Osteocyte (in vitro differentiated cells): ENCODE data around the gene DUS4L. TPM values are rescaled to one million over a fixed set of nuclear protein-coding genes. Genes with fewer than 3 reads are reported as not detected.

Experiments
- DNase-seq: peaks from one replicate; pipeline ENCODE4 v3.0.0; 2021; ENCODE audit warnings: mixed read lengths; ENCODE audit not compliant: unreplicated experiment; ENCODE audit errors: extremely low spot score
- H3K27ac Mint-ChIP-seq: one replicate; pipeline ENCODE4 v1.8.0; 2021; ENCODE audit warnings: mild to moderate bottlenecking, mixed read lengths; ENCODE audit not compliant: unreplicated experiment
- H3K27me3 Mint-ChIP-seq: one replicate; pipeline ENCODE4 v1.8.0; 2021; ENCODE audit warnings: mixed read lengths; ENCODE audit not compliant: unreplicated experiment
- H3K36me3 Mint-ChIP-seq: one replicate; pipeline ENCODE4 v1.8.0; 2021; ENCODE audit warnings: mixed read lengths; ENCODE audit not compliant: unreplicated experiment
- H3K4me1 Mint-ChIP-seq: one replicate; pipeline ENCODE4 v1.8.0; 2021; ENCODE audit warnings: mixed read lengths; ENCODE audit not compliant: unreplicated experiment
- H3K4me3 Mint-ChIP-seq: one replicate; pipeline ENCODE4 v1.8.0; 2021; ENCODE audit warnings: mild to moderate bottlenecking, moderate library complexity, mixed read lengths; ENCODE audit not compliant: unreplicated experiment
- H3K9me3 Mint-ChIP-seq: one replicate; pipeline ENCODE4 v1.8.0; 2021; ENCODE audit warnings: mixed read lengths; ENCODE audit not compliant: unreplicated experiment
- CTCF ChIP-seq: fragments of 200-600 bp; sonication (generic); IDR thresholded peaks from 2 replicates; pipeline ENCODE4 v1.5.0; 2021; ENCODE audit warnings: antibody characterized with exemption, mild to moderate bottlenecking, moderate library complexity
- long read RNA-seq: library from polyadenylated mRNA; unstranded; transcript quantifications from one replicate; pipeline ENCODE4 v2.0.0, GENCODE V29; 2021
- total RNA-seq: library from RNA; stranded (reverse); gene quantifications from 2 replicates; pipeline ENCODE4 v1.2.1, GENCODE V29; 2021

DUS4L gene
- 7.9 and 9.1 TPM in 2 replicates for total RNA-seq
- long read RNA-seq, transcript DUS4L-201 (8 exons, 2,220 nt) = major isoform, 5 of 54 reads
- long read RNA-seq, partial matches to known transcripts = 13 of 54 reads
- long read RNA-seq, other reads (novel, unspliced or antisense) = 36 of 54 reads

GRCh38 chr7:107563775-107564552 lies at the start of gene DUS4L, which contains the start of gene COG5:
TSS of gene DUS4L (plus strand) at chr7:107563971. CDS start at chr7:107567071, 3,100 bp downstream.
TSS of gene COG5 (minus strand) at chr7:107563920. CDS start at chr7:107563896, 24 bp downstream.
- peaks cover 38% of the 10 kb centered on the region for H3K4me1 Mint-ChIP-seq
- no peak for TF ChIP-seq CTCF
- H3K36me3 Mint-ChIP-seq = peaks cover 5% of the 10 kb centered on the region
- no peaks in the 10 kb centered on the region for H3K27me3 Mint-ChIP-seq
- no peaks in the 10 kb centered on the region for H3K9me3 Mint-ChIP-seq
- DNase-seq = peak; percentile 91
- peak within 1 kb of the TSS; percentile 78 for H3K27ac Mint-ChIP-seq
- H3K4me3 Mint-ChIP-seq = peak within 1 kb of the TSS; percentile 90

- Mint-ChIP-seq H3K27me3 (no peaks in the 10 kb centered on the region), H3K9me3 (no peaks in the 10 kb centered on the region), H3K4me3 (no peak overlapping the region), H3K36me3 (peaks cover 28% of the 10 kb centered on the region), H3K27ac (no peak overlapping the region), H3K4me1 (peaks cover 10% of the 10 kb centered on the region)
- TF ChIP-seq CTCF = no peak
- no peak for DNase-seq
Measured at GRCh38 chr7:107526672-107527071, 37.1 kb upstream of the DUS4L start.

GRCh38 chr7:107527196-107527595 lies 36.6 kb upstream of the DUS4L start:
- no peak overlapping the region for H3K4me3 Mint-ChIP-seq
- H3K4me1 Mint-ChIP-seq = peaks cover 10% of the 10 kb centered on the region
- H3K36me3 Mint-ChIP-seq = peaks cover 26% of the 10 kb centered on the region
- no peak for DNase-seq
- no peaks in the 10 kb centered on the region for H3K27me3 Mint-ChIP-seq
- no peak overlapping the region for H3K27ac Mint-ChIP-seq
- no peaks in the 10 kb centered on the region for H3K9me3 Mint-ChIP-seq
- no peak for TF ChIP-seq CTCF

GRCh38 chr7:107528461-107528860 lies 35.3 kb upstream of the DUS4L start:
- Mint-ChIP-seq H3K9me3 (no peaks in the 10 kb centered on the region), H3K4me3 (no peak overlapping the region), H3K27me3 (no peaks in the 10 kb centered on the region), H3K27ac (no peak overlapping the region), H3K36me3 (peaks cover 21% of the 10 kb centered on the region), H3K4me1 (peaks cover 10% of the 10 kb centered on the region)
- no peak for TF ChIP-seq CTCF
- DNase-seq = no peak

GRCh38 chr7:107530751-107531150 lies 33.0 kb upstream of the DUS4L start:
- H3K36me3 Mint-ChIP-seq = peaks cover 38% of the 10 kb centered on the region
- peaks cover 13% of the 10 kb centered on the region for H3K9me3 Mint-ChIP-seq
- H3K27ac Mint-ChIP-seq = no peak overlapping the region
- no peaks in the 10 kb centered on the region for H3K27me3 Mint-ChIP-seq
- no peak overlapping the region for H3K4me3 Mint-ChIP-seq
- no peak for DNase-seq
- TF ChIP-seq CTCF = no peak
- peaks cover 10% of the 10 kb centered on the region for H3K4me1 Mint-ChIP-seq
